Tracheal epithelial cell (primary cell): ENCODE data around the gene CENPA. TPM values are rescaled to one million over a fixed set of nuclear protein-coding genes. Genes with fewer than 3 reads are reported as not detected.

Experiments
- total RNA-seq: library from RNA; depleted of rRNA; stranded (reverse); fragments of >200 nt; gene quantifications from 2 replicates; pipeline ENCODE4 v1.2.1, GENCODE V29; 2014

Gene CENPA
- 4.8 TPM in 1 of 2 replicates, not detected in the other for total RNA-seq

GRCh38 chr2:26785431-26786206 is at the start of gene CENPA:
Gene CENPA (plus strand): TSS chr2:26786056. CDS start chr2:26786197, 141 bp downstream.

GRCh38 chr2:26764078-26764887 is 21.6 kb upstream of the CENPA start, which contains the start of gene SLC35F6:
Gene SLC35F6 (plus strand): TSS chr2:26764284. CDS start chr2:26764350, 66 bp downstream.

Other genes with a start within 250 kb of the CENPA start
- gene CIB4, start 144.7 kb upstream of the CENPA start, total RNA-seq, result not detected in 2 replicates
- gene KCNK3, start 93.3 kb upstream of the CENPA start, total RNA-seq, result 4.3 TPM in 1 of 2 replicates, not detected in the other
- gene SLC35F6, start 21.8 kb upstream of the CENPA start, total RNA-seq, result 25.6 and 34.5 TPM in 2 replicates
- gene DPYSL5, start 62.1 kb downstream of the CENPA start, total RNA-seq, result not detected in 2 replicates
- gene MAPRE3, start 184.6 kb downstream of the CENPA start, total RNA-seq, result 1.7 and 2.4 TPM in 2 replicates
- 7.9 and 15.4 TPM in 2 replicates for gene TMEM214, start 246.9 kb downstream of the CENPA start, total RNA-seq